Erythroblast (primary cell): ENCODE results near the gene CELA1.

Source experiments
- DNase-seq, 2 experiments: peaks; one replicate each; lab custom pipeline; 2025; lab: John Stamatoyannopoulos, UW
- GATA1 ChIP-seq: IDR thresholded peaks from 2 replicates; pipeline ENCODE4 v1.6.1; 2011; ENCODE audit warnings: low read depth, mild to moderate bottlenecking, control low read depth, low read length, moderate library complexity
- POLR2A ChIP-seq: IDR thresholded peaks from 2 replicates; pipeline ENCODE4 v1.6.1; 2011; ENCODE audit warnings: mild to moderate bottlenecking, low read length

Gene CELA1

DNA sequence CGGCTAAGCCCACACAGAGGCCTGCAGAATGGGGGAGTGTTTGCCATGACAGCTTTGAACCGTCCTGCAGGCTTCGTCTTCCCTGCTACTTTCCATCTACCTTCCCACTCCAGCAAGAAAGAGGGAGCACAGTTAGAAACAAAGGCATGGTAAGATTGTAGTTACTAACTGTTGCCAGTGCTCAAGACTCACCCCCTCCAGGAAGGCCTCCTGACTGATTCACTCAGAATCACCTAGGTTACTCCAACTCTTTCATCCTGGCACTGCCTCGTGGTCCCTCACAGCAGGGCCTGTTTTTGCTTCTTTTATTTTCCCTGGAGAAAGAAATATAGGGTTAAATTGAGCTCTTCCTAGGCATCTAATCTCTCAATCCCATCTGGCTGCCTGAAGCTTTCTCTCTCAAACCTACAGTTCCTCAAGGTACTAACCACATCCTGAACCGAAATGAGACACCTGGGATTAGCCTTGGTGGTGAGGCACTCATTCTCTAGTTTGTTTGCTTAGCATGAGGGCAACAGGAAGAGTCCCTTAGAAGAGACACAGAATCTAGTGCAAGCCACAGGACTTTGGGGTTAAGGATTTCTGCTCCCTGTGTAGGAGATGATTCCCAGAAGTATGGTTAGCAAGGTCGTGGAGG is 36.9 kb upstream of the CELA1 start:
- no peak for DNase-seq
- no peak for TF ChIP-seq GATA1
- TF ChIP-seq POLR2A: no peak

DNA sequence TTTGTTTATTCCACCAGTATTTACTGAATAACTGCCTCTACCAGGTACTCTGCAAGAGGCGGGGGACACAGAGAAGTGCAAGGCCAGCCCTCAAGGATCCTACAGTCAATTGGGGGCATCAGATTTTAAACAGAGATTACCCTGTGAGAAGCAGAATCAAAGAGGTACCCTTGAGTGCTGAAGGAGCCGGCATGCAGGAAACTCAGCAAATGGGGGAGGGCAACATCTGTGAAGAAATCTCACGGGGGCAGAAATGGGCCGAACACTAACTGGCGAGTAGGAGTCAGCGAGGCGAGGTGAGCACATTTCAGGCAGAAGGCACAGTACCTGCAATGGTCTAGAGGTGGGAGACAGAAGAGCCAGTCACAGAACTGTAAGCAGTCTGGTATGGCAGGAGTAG is 35.7 kb upstream of the CELA1 start:
- no peak for DNase-seq
- no peak for TF ChIP-seq POLR2A
- no peak for TF ChIP-seq GATA1

DNA sequence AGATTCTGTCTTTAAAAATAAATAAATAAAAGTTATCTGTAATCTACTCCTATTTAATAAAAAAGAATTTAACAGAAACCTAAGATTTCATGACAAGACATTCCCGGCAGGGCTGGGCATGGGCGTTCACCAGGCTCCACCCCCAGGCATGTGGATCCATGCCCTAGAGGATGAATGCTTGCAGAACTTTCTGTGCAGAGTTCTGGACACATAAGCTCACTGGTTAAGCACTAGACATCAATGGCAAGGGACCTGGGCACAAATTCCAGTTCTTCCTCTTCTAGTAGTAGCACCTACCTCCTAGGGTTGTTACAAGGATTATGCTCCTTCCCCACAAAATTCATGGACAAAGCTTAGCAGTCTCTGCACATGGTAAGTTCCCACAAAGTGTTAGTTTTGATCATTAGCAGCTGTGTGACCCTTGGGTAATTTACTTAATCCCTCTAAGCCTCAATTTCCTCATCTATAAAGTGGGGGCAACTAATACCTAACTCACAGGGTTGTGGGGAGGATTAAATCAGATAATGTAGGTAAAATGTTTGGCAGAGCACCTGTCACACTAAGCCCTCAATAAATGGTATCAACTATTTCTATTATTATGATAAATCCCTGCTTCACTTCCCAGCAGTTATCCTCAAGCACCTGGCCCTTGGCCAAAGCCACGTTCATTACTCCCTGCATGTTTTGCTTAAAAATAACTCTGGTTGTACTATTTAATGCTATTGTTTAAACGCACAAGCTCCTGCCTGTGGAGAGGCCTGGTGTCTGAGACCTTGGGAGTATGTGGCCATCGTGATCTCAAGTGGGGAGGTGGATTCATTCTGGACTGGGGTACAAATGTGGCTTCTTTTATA is 35.0 kb upstream of the CELA1 start:
- DNase-seq: no peak
- TF ChIP-seq POLR2A: no peak
- TF ChIP-seq GATA1: no peak

DNA sequence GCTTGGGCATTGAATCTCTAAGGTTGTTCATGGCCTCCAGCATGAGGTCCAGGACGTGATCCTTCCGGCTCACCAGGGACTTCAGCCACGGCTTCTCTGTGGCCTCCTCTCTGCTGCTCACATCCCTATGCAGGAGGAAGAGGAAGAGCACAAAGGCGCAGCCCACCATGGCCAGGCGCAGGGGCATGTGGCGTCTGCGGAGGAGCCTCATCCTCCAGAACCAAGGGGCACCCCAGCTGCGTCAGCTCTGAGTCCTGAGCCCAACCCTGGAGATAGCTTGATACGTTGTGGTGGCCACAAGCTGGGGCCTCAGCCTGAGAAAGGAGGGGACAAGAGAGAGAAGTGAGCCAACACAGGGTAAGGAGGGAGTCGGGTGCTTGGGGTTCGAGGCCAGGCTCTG is 33.1 kb upstream of the CELA1 start:
- no peak for DNase-seq
- TF ChIP-seq POLR2A (no peak), GATA1 (no peak)

DNA sequence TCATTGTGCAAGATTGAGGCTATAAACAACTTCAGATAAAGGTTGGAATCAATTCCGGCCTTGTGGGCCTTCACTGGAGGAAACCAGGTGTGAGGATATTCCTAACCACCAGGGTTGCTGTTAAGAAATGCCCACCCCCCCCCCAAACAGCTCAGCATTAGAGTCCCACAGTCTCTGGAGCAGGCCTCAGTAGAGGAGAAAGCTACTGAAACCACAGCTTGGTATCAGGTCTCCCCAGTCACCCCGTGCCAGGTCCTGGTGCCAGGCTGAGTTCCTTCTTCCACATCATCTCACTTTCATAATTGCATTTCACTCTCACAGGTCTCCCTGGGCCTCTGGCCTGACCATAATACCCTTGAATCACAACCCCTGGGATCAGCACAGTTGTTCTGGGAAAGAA is 32.3 kb upstream of the CELA1 start:
- DNase-seq: no peak
- TF ChIP-seq GATA1 (no peak), POLR2A (no peak)

DNA sequence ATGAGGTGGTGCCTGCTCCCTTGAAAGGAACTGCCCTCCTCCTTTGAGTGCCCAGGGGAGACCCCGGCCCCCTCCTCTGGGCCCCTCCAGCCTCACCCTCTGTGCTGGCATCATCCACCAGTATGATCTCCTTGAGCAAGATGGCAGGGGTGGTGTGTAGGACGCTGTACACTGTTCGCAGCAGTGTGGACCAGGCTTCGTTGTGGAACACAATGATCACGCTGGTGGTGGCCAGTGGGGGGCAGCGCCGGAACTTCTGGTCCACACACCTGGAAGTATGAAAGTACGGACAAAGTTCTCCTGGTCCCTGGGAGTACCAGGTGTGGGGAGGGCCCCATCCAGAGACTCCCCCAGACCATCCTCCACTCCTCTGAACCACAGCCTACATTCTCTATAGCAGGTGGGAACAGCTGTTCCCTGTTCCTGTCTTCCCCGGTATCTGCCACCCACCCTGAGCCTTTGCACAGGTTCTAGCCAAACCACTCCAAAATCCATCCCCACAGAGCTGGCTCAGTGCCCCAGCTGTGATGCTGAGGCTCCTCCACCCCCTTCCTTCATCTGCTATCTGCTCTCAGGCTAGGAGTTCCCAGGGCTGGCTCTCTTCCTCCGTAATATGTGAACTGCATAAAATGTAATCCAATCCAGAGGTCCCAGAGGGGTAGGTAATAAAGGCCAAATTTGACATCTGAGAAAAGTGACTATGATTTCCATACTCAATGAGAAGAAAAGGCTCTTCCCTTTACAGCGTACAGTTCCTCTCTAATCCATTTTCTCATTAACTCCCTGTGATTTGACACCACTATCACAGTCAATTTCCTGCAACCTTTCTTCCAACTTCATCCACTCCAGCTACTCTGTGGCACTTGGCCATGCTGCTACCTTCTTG is 30.9 kb upstream of the CELA1 start:
- TF ChIP-seq POLR2A: no peak
- no peak for TF ChIP-seq GATA1
- DNase-seq: no peak

DNA sequence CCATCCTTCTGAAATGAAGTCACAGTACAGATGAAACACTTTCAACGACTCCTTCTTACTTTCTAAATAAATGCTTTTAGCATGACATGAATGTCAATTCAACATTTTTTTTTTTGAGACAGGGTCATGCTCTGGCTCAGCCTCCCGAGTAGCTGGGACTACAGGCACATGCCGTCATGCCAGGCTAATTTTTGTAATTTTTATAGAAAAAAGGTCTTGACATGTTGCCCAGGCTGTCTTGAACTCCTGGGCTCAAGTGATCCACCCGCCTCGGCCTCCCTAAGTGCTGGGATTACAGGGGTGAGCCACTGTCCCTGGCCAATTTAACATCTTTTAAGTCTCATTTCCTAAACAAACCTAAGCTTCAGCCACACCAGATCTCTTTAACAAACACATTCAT is 28.4 kb upstream of the CELA1 start:
- no peak for DNase-seq
- TF ChIP-seq GATA1 (no peak), POLR2A (no peak)

DNA sequence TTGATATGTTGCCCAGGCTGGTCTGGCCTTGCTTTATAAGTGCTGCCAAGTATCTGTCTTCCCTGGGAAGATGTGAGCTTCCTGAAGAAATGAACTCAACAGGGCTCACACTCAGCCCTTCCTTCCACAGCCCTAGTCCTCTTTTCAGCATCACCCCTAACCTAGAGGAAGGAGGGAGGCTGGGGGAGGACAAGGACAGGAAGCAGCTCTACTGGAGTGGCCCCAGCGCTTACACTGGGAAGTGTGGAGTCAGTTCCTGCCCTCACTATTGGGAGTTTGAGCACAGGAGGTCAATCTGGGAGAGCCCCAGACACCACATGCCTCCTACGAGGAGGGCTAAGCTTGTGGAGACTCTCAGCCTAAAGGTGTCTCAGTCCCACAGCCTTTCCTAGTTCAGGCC is 27.9 kb upstream of the CELA1 start:
- TF ChIP-seq POLR2A (no peak), GATA1 (no peak)

DNA sequence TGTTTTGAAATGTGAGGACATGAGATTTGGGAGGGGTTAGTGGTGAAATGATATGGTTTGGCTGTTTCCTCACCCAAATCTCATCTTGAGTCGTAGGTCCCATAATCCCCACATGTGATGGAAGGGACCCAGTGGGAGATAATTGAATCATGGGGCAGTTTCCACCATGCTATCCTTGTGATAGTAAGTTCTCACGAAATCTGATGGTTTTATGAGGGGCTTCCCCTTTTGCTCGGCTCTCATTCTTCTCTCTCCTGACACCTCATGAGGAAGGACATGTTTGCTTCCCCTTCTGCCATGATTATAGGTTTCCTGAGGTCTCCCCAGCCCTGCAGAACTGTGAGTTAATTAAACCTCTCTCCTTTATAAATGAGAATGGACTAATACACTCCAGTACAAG is 26.7 kb upstream of the CELA1 start:
- DNase-seq: no peak
- TF ChIP-seq GATA1: no peak
- TF ChIP-seq POLR2A: no peak

More for the DNA sequence above, 27.9 kb upstream of the CELA1 start:
- no peak for DNase-seq

DNA sequence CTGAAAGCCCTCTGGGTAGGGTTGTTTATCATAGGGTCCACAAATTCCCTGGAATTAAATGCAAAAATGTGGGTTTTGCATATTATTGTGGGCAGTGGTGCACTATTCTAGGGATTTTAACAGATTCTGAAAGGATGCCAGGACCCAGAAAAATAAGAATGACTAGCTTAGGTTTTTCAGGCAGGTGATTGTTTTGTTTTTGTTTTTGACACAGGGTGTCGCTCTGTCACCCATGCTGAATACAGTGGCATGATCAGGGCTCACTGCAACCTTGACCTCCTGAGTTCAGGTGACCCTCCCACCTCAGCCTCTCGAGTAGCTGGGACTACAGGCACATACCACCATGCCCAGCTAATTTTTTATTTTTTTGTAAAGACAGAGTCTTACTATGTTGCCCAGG is 25.5 kb upstream of the CELA1 start:
- DNase-seq: no peak
- TF ChIP-seq GATA1 (no peak), POLR2A (no peak)

DNA sequence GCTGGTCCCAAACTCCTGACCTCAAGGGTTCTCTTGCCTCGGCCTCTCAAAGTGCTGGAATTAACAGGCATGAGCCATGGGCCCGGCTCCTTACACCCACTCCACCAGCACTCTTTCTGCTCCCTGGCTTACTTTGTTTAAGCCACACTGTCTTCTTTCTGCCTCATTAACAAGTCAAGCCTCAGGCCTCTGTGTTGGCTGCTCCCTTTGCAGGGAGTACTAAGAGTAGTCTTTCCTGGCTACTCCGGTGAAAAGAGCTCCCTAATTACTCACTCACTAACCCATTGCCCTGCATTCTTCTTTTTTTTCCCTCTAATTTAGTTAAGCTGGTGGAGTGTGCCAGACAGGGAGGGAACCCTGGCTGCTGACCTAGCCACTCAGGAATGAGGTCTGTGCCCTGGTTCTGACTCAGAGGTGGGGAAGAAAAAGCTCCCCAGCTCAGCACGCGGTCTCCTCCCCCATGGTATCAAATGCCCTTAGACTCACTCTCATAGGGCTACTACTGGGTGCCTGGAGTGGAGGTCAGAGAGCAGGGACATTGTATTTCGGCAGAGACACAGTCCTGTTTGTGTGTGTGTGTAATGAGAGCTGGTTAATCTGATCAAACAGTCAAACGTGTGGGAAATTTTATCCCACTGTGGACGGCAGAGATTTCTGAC is 24.9 kb upstream of the CELA1 start:
- DNase-seq: no peak
- TF ChIP-seq GATA1: no peak
- TF ChIP-seq POLR2A: no peak

DNA sequence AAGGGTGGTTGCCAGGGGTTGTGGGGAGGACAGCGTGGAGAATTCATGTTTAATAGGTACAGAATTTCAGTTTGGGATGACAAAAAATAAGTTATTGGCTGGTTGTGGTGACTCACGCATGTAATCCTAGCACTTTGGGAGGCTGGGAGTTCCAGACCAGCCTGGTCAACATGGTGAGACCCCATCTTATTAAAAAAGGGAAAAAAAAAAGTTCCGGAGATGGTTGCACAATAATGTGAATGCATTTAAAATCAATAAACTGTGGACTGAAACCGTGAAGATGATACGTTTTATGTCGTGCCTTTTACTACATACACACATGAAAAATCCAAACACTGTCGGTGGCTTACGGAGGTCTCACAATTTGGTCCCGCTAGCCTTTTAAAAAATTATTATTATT is 24.2 kb upstream of the CELA1 start:
- TF ChIP-seq POLR2A: no peak
- TF ChIP-seq GATA1: no peak
- no peak for DNase-seq

DNA sequence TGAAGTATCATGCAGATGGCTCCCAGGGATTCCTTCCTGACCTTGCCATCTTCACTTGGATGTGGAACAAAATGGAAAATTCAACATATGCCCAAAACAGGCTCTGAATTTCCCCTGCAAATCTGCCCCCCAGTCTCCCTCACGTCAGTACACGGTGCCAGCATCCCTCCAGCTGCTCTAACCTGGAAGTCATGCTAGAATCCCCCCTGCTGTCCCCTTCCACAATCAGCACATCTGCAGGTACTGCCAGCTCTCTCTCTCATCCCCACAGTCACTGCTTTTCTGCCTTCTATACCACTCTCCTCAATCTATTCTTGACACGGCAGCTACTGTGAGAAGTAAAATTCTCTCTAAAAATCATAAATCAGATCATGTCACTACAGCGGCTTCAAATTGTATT is 23.1 kb upstream of the CELA1 start:
- no peak for DNase-seq
- no peak for TF ChIP-seq GATA1
- TF ChIP-seq POLR2A: no peak
